CD4-positive, alpha-beta T cell treated with Interleukin-4 for 4 hours (primary cell): ENCODE measurements around the gene PRKG1.
"Not testable (repeated sequence)": the region's sequence is repeated elsewhere in the genome, so short reads cannot be mapped to it uniquely, and the experiment has no call there.

ENCODE experiments used
- DNase-seq: peaks from one replicate; pipeline ENCODE4 v3.0.0-alpha.2; 2020

PRKG1 gene

GRCh38 chr10:51733057-51733456, 658.8 kb downstream of the PRKG1 start:
- no peak for DNase-seq

- DNase-seq: no peak
Observed at GRCh38 chr10:51743146-51743545, 668.9 kb downstream of the PRKG1 start.

GRCh38 chr10:51744235-51745000, 670.1 kb downstream of the PRKG1 start:
- no peak for DNase-seq

GRCh38 chr10:51745397-51745796, 671.1 kb downstream of the PRKG1 start:
- DNase-seq: no peak

GRCh38 chr10:51747216-51747615, 672.9 kb downstream of the PRKG1 start:
- no peak for DNase-seq

GRCh38 chr10:51748959-51749358, 674.7 kb downstream of the PRKG1 start:
- no peak for DNase-seq

GRCh38 chr10:51758366-51758765, 684.1 kb downstream of the PRKG1 start:
- no peak for DNase-seq

GRCh38 chr10:51758838-51759237, 684.6 kb downstream of the PRKG1 start:
- not testable (repeated sequence) for DNase-seq

GRCh38 chr10:51759896-51760534, 685.7 kb downstream of the PRKG1 start:
- no peak for DNase-seq

- no peak for DNase-seq
Observed at GRCh38 chr10:51760864-51761640, 686.8 kb downstream of the PRKG1 start.

- DNase-seq: no peak
Observed at GRCh38 chr10:51763746-51764145, 689.5 kb downstream of the PRKG1 start.

- DNase-seq: no peak
Observed at GRCh38 chr10:51765284-51765971, 691.1 kb downstream of the PRKG1 start.

- DNase-seq: no peak
Observed at GRCh38 chr10:51766423-51767102, 692.3 kb downstream of the PRKG1 start.

GRCh38 chr10:51767103-51767763, 692.9 kb downstream of the PRKG1 start:
- DNase-seq: no peak

GRCh38 chr10:51768886-51769465, 694.7 kb downstream of the PRKG1 start:
- DNase-seq: no peak

- DNase-seq: no peak
Observed at GRCh38 chr10:51770709-51771108, 696.4 kb downstream of the PRKG1 start.

GRCh38 chr10:51772387-51772786, 698.1 kb downstream of the PRKG1 start:
- no peak for DNase-seq

GRCh38 chr10:51773681-51774080, 699.4 kb downstream of the PRKG1 start:
- no peak for DNase-seq

GRCh38 chr10:51783941-51784340, 709.7 kb downstream of the PRKG1 start:
- no peak for DNase-seq

GRCh38 chr10:51786016-51786683, 711.9 kb downstream of the PRKG1 start:
- no peak for DNase-seq

GRCh38 chr10:51786684-51787035, 712.4 kb downstream of the PRKG1 start:
- no peak for DNase-seq
